Uterus (tissue), 2 donors: Measurements from ENCODE around the gene NAV2.

ENCODE experiments used
- CTCF ChIP-seq, 4 experiments: fragments of 200-600 bp in 2 of 4; fragments of 450-650 bp in 2 of 4; sonication (generic) in 2 of 4; IDR thresholded peaks; one replicate each; pipeline ENCODE4 v1.5.1; 2016 to 2019; ENCODE audit warnings: antibody characterized with exemption in 4 of 4, mild to moderate bottlenecking in 2 of 4, moderate library complexity in 1 of 4
- POLR2A ChIP-seq, 2 donors: fragments of 450-650 bp; IDR thresholded peaks; one replicate each; pipeline ENCODE4 v1.6.1; 2016; ENCODE audit warnings: antibody characterized with exemption in 2 of 2, mild to moderate bottlenecking in 1 of 2, moderate library complexity in 1 of 2

GRCh38 chr11:19868281-19868821, 155.7 kb downstream of the NAV2 start:
- TF ChIP-seq CTCF (IDR thresholded peaks at IDR 0.05) (no peak), POLR2A (IDR thresholded peaks at IDR 0.05) (no peak)
